HG02970 (cell line): Measurements from ENCODE around the gene CKS2.
A peak's percentile ranks its signal among the peaks of the same experiment; 100 is the strongest.
"Not testable (repeated sequence)": the region's sequence is repeated elsewhere in the genome, so short reads cannot be mapped to it uniquely, and the experiment has no call there.

Experiments
- ATAC-seq: cut with Tn5 transposase; IDR thresholded peaks from one replicate; pipeline ENCODE4 v1.9.1; 2021; ENCODE audit warnings: mild to moderate bottlenecking, moderate library complexity, moderate number of reproducible peaks; ENCODE audit not compliant: unreplicated experiment, low FRiP score

The CKS2 gene

DNA sequence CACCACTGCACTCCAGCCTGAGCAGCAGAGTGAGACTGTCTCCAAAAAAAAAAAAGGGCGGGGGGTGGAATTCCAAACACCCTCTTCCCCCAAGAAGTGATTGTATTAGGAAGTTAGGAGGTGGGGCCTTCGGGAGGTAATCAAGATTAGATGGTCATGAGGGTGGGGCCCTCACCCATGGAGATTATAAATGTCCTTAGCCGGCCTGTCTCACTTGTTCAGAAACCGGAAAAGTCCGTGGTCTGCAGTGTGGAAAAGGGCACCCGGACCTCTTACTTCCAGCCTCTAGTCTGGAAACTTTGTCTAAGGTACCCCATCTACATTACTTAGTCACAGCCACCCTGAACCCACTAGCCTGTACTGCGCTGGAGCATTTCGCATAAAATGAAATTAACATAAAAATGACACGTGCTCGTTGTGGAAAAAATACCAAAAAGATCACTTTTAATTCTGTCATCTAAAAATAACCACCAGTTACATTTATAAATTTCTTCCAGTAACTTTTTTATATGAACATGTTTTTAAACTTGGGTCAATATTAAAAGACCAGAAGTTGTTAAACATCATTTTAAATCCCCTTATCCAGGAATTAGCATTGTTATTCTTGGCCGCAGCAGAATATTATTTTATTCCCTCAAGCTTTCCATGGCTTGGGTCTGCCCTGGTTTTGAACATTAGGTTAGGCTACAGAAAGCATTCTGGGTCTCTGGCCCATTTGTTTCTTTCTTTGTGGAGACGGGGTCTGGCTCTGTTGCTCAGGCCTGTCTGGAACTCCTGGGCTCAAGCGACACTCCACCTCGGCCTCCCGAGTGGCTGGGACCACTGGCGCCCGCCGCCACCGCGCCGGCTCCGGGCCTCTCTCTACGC lies 1.2 kb upstream of the CKS2 start:
- ATAC-seq, result no peak

DNA sequence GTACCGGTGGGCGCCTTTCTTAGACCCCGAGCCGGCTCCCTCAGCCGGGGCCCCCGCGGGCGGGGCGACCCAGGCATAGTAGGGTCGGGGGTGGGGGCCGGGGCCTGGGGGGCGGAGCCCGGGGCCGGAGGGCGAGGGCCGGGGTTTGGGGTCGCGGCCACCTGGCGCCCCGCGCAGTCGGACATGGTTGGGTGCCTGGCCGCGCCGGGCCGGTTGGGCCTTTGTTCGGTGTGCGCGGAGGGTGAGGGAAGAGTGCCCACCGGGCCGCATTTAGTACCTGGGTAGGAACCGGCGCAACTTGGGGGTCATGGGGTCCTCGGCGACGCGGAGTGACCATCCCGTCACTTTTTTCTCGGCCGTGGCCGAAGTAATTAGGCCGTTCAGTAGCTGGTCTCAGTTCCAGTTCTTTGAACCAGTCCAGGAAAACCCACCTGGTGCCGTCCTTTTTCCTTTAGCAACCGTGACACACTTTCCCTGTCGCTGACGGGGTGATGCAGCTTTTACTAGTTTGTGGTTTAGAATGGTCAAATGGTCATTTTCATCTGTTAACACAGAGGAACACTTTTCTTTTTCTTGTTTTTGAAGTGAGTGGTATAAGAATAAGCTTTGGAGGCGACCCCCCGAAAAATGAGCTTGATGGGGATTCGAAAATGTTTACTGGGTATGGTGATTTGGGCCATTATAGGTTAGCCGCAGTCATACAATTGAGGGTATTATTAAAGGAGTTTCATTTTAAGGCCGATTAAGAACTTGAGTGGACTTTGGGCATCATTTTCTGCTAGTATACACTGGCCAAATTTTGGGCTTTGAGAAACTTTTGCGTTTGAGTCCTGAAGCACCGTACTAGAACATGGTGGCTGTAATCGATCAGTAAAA lies 589 bp downstream of the CKS2 start:
- ATAC-seq, result peak; percentile 31

DNA sequence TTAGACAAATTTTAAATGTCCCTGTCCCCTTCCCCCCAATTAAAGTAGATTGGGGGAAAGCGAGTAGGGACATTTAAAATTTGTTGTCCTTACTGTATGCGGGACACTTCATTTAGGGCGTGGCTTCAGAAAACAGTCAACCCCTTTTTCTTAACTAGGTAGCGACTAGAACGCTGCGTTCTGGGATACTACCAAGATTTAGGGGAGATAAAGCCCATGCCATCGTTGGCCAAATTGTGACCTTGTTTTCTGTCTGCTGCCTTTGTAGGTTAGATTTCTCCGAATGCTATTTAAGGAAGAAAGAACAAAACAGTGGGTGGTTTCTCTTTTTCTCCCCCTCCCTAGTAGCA lies 1.2 kb downstream of the CKS2 start:
- no peak for ATAC-seq

DNA sequence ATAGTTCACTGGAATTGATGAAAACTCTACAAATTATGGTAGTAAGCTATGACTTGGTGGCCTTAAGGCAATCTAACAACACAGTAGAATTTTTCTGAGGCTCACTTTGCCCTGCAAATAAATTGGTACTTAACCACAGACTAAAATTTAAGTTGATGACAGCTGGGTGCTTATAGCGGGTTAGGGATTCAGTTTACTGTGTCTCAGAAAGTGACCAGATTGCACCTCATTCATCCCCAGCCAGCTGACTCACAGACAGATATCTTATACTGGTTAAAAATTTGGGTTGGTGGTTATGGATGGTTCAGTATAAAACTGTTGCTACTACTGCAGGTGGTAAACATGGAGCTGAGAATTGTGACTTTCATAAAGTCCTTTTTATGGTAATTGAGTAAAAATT lies 2.8 kb downstream of the CKS2 start:
- no peak for ATAC-seq

DNA sequence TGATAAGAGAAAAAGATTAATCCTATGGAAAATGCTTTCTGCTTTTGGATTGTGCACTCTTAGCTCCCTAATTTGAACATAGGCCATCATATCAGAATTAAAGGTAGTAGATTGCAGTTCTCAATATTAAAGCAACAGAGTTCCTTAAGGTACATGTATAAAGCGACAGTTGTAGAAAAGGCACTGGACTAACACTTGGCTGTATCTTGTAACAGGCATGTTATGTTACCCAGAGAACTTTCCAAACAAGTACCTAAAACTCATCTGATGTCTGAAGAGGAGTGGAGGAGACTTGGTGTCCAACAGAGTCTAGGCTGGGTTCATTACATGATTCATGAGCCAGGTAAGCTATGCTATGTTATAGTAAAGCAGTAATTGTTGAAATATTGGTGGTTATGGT lies 4.0 kb downstream of the CKS2 start:
- ATAC-seq, result no peak

DNA sequence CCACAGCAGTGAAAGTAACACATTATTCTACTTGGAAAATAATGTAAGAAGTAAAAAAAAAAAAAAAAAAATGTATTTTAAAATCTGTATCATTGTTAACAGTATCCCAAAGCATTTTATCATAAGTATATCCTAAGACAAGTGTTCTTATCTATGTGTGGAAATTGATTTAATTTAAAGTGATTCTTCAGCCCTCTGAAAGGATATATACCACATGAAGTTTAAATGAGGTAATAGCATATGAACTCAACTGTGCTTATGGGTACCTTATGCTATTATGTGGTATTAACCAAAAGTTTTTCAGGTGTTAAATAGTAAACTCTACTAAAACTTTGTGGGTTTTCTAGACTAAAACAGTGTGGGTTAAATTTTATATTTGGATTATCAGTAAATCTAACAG lies 4.5 kb downstream of the CKS2 start:
- ATAC-seq, result no peak

DNA sequence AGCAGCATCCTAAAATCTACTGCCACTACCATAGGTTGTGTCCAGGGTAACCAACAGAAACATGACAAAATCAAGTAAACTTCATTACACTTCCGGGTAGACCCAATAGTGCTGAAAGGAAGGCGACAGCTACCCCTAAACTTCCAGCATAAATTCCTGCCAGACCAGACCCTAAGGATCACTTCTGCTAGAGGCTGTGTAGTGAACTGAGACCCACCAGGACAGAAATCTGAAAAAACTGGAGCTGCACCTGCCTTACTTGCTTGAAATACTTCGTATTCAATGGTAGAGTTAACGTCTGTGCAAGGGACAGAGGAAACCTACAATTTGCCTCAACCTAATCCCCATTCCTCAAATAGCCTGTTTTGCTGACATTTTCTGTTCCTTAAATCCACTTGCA lies 6.3 kb downstream of the CKS2 start:
- ATAC-seq, result no peak

DNA sequence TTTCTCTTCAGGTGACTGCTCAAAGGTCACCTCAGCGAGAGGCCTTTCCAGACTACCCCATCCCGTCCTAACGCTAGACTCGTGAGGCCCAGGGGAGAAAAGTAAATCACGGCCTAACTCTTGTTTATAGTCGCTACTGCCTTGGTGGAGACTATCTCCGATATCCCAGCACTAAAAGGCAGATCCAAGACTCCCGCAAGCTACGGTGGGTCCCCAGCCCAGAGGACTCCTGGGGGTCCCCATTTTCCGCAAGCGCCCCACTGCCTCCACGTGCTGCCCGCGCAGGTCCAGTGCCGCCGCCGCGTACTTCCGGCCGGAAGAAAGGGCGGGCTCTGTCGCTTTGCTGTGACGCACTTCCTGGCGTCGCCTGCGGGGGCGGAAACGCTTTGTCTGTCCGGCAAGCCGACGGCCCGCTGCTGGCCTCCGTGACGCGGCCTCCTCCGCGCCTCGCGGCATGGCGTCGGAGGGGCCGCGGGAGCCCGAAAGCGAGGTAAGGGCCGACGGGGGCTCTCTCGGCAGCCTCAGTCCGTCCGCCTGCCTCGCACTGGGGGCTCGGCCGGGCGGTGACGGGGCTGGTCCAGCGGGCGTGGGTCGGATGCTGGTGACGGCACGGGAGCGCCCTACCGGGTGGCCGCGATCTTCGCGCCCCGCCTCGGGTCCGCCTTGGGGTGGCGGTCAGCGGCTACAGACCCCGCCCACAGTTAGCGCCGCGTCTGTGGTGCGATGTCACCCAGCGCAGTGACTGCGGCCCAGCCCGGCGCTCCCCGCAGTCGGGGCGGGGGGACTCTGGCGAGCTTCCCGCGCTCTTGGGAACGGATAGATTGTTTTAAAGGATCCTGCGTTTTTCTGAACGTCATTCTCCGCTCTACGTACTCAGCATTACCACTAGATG lies 7.4 kb downstream of the CKS2 start, which contains the start of gene SECISBP2:
SECISBP2 (plus strand) TSS at position 378 of the 892 bp plus-strand sequence; CDS start at position 455, 77 bp downstream.
- peak; percentile 88 for ATAC-seq

DNA sequence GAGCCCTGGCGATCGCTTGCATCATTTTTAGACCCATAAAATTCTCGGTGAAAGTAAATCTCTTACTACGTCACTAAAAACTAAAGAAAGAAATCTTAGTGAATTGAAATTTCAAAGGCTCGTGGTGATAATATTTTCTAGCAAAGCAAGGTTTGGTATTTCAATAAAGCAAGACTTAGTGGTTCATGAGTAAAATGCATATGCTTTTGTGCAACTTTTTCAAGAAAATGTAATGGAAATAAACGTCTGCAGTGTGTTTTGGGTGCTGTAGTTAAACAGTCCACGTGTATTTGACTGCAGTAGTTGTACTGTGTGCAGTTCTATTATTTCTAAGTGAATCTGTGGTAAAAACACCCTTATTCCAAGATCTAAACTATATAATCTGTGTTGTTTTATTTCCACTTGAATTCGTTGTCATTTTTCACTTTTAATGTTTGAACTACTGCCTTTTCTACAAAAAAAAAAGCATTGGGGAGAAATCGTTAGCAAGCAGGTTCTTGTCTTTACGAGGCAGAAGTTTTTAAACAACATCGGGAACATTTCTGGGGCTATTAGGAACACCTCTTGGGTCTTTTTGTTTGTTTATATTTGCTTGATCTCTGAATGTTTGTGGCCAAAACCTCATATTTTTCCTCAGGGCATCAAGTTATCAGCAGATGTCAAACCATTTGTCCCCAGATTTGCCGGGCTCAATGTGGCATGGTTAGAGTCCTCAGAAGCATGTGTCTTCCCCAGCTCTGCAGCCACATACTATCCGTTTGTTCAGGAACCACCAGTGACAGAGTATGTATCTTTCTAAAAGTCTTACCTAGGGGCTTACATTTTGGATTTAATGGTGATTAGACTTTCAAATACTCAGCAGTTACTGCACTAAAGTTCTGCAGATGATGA lies 8.3 kb downstream of the CKS2 start:
- ATAC-seq, result no peak

DNA sequence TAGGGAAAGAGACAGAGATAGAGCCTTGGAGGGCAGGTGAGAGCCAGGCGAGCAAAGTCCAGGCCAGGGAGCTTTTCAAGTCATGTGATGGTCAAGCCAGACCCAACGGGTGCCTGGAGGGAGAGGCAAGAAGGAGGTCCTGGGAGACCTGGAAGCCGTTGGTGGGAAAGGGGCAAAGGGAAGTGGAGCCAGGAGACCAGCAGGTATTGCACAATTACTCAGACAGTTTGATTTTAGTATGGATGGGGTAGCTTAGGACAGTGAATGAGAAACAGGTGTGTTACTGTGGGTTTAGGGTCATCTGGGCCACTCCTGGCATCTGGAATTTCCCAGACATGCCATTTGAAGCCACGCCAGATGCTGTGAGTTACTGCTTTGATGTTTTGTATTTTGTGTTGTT lies 12.4 kb downstream of the CKS2 start:
- no peak for ATAC-seq

DNA sequence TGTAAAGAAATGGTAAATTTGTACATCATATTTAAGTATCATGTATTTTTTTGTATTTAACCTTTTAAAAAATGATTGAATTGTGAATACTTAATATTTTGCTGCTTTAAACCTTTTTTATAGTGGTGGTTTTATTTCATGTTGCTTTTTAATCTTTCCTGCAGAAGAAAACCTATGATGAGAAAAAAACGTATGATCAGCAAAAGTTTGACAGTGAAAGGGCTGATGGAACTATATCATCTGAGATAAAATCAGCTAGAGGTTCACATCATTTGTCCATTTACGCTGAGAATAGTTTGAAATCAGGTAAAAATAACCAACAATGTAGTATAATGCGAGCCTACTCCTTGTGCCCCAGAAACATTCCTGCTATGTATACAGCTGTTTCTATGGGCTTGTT lies 14.7 kb downstream of the CKS2 start:
- ATAC-seq, result no peak

DNA sequence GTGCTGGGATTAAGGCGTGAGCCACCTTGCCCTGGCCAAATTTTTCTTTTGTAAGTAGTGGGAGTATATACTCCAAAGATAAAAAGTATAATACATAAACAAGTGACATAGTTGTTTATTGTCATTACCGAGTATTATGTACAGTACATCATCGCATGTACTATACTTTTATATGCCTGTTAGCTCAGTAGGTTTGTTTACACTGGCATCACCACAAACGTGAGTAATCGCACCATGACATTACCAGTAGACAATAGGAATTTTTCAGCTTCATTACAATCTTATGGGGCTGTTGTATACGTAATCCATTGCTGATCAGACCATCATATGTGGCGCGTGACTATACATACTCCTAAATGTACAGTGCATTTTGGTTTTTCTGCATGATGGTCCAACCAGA lies 17.1 kb downstream of the CKS2 start:
- no peak for ATAC-seq

DNA sequence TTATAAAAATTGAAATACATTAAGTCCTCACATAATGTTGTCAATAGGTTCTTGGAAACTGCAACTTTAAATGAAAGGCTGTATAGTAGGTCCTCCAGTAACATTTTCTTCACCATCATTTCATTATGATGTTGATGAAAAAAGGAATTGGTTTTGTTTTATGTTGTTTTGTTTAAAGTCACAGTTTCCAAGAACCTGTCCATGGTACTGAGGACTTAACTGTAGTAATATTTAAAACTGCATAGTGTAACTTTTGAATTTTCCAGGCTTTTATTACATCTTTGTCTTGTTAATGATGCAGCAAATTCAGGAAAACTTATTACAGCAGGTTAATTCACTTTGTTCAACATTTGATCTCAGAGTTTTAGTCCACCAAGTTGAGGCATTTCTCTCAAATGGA lies 18.9 kb downstream of the CKS2 start:
- ATAC-seq, result no peak

DNA sequence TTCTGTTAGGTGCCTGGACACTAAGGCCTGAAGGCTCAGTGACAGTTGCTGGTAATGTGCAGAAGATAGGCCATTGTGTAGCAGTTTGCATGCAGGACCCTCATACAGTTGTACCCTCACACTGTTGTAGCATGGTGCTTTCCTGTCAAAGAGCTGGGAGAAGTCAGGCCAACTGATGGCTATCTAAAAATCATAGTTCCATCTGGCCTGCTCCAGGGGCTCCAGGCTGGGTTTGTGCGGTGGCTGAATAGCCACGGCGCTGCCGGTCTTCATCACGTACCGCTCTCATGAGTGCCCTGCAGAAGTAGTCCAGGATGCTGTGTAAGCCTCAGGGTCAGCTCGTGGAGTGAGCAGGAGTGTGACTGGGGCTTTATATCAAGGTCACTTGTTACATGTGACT lies 19.5 kb downstream of the CKS2 start:
- no peak for ATAC-seq

DNA sequence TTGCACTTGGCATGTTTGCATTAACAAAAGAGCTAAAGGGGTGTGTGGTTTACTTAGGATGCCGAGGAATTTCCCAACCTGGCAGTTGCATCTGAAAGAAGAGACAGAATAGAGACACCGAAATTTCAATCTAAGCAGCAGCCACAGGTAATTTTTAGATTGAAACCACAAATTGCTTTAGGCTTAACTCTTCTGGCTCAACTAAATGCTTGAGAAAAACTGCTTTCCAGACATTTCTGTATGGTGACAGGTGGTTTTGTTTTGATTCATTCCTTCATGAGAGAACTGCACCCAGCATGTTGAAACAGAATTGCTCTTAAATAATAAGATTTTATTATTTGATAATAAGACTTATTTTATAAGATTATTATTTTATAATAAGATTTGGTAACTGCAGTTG lies 28.8 kb downstream of the CKS2 start:
- no peak for ATAC-seq

DNA sequence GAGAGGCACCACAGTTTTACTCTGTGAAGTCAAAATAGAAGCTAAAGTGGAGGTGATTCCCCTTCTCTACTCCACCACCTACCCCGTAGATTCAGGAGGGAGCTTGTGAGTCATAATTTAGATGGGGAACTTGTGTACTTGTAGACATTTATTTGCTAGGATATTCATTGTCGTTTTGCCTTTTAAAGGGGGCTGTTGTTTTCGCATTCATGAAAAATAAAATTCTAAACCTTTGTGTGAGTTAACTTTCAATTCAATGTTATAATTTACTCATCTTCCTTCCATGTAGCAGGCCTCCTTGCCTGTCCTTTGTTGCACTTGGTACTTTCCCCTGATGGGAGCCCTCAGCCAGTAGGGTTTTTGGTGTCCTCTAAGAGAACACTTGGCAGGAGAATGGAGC lies 29.3 kb downstream of the CKS2 start:
- ATAC-seq, result peak; percentile 51

DNA sequence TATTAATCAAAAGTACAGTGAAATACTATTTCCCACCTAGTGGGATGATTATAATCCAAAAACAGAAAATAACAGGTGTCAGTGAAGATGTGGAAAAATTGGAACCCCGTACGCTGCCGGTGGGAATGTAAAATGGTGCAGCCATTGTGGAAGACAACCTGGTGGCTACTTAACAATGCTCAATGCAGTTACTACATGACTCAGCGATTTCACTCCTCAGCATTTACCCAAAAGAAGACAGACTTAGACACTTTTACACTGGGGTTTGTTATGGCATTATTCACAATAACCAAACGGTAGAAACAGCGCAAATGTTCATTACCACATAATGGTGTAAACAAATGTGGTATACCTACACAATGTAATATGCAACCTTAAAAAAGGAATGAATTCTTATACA lies 31.2 kb downstream of the CKS2 start:
- no peak for ATAC-seq

DNA sequence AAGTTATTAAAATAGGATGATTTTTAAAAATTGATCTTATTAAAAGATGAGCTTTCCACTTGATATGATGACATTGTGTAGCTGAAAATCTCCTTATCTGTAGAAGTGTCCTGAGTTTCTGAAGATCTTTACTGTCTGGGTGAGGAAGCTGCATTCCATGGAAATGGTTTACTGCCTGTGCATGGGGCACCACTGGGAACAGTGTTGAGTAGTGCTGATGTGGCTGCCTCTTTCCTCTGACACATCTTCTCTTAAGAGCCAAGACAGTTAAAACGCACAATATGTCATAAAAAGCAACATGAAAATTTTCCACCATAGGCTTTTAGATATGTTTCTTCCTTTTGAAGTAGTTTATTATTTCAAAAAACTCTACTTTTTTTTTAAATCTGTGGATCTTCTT lies 32.0 kb downstream of the CKS2 start:
- no peak for ATAC-seq

DNA sequence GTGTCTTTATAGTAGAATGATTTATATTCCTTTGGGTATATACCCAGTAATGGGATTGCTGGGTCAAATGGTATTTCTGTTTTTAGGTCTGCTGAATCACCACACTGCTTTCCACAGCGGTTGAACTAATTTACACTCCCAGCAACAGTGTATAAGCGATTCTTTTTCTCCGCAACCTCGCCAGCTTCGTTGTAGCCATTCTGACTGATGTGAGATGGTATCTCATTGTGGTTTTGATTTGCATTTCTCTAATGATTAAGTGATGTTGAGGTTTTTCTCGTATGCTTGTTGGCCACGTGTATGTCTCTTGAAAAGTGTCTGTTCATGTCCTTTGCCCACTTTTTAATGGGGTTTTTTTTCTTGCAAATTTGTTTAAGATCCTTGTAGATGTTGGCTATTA lies 32.8 kb downstream of the CKS2 start:
- ATAC-seq, result not testable (repeated sequence)

DNA sequence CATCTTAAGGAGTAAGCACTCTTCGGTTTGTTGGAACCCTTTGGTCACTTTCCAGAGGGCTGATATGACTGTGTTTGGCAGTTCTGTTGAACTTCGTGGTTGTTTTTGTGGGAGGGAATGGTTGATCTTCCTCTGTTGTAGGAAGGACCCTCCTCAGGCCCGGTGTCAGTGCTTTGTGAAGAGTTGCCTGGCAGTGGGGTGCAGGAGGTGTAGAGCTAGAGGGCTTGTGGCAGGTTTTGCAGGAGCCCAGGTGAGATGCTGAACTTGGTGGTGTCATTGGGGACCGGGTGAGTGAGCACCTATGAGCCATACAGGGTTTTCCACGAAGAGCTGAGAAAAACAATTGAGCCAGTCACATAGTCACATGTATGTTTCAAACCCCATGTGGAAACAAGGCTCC lies 34.5 kb downstream of the CKS2 start:
- no peak for ATAC-seq
